Osteoblast (primary cell): ENCODE data around the gene DZIP1L. TPM values are rescaled to one million over a fixed set of nuclear protein-coding genes. Genes with fewer than 3 reads are reported as not detected.

Experiments
- DNase-seq: peaks from one replicate; pipeline ENCODE4 v3.0.0; 2011; ENCODE audit warnings: low spot score, mixed read lengths; ENCODE audit not compliant: insufficient read length; ENCODE audit errors: missing footprints
- H2AFZ ChIP-seq: 2 replicates; pipeline ENCODE4 v1.6.0; 2011; ENCODE audit warnings: mild to moderate bottlenecking, low read length
- H3K27ac ChIP-seq: 2 replicates; pipeline ENCODE4 v1.5.1; 2011; ENCODE audit warnings: mild to moderate bottlenecking, low read depth, low read length, moderate library complexity
- H3K27me3 ChIP-seq: 2 replicates; pipeline ENCODE4 v1.6.0; 2012; ENCODE audit warnings: mild to moderate bottlenecking, control low read depth, inconsistent platforms, low read length, moderate library complexity; ENCODE audit not compliant: insufficient read depth
- H3K36me3 ChIP-seq: 2 replicates; pipeline ENCODE4 v1.5.1; 2011; ENCODE audit warnings: mild to moderate bottlenecking, low read length, control low read depth, moderate library complexity; ENCODE audit not compliant: insufficient read depth
- H3K4me1 ChIP-seq: 2 replicates; pipeline ENCODE4 v1.5.1; 2011; ENCODE audit warnings: mild to moderate bottlenecking, low read length, control low read depth, moderate library complexity; ENCODE audit not compliant: insufficient read depth
- H3K4me2 ChIP-seq: 2 replicates; pipeline ENCODE4 v1.6.0; 2011; ENCODE audit warnings: mild to moderate bottlenecking, low read length; ENCODE audit not compliant: insufficient read depth
- H3K4me3 ChIP-seq: fragments of 200-600 bp; sonication (generic); 3 replicates; pipeline ENCODE4 v1.5.1; 2012; ENCODE audit warnings: mild to moderate bottlenecking, low read length, inconsistent platforms; ENCODE audit not compliant: insufficient read depth
- H3K79me2 ChIP-seq: 2 replicates; pipeline ENCODE4 v1.6.0; 2012; ENCODE audit warnings: mild to moderate bottlenecking, low read length, control low read depth, inconsistent platforms; ENCODE audit not compliant: insufficient read depth
- H3K9me3 ChIP-seq: 2 replicates; pipeline ENCODE4 v1.5.1; 2011; ENCODE audit warnings: low read depth, low read length, control low read depth
- H4K20me1 ChIP-seq: 2 replicates; pipeline ENCODE4 v1.6.0; 2012; ENCODE audit warnings: mild to moderate bottlenecking, low read length, control low read depth; ENCODE audit not compliant: insufficient read depth
- total RNA-seq: library from RNA; depleted of rRNA; stranded (reverse); fragments of >200 nt; gene quantifications from 2 replicates; pipeline ENCODE4 v1.2.3, GENCODE V29; 2012
- TF ChIP-seq, protein P1 (sequence below): IDR thresholded peaks from 2 replicates; pipeline ENCODE4 v1.5.1; 2011; ENCODE audit warnings: mild to moderate bottlenecking, low read depth, low read length, moderate library complexity; ENCODE audit errors: extremely low read depth

Gene DZIP1L
- total RNA-seq, 1 donor = 42.3 TPM

DNA sequence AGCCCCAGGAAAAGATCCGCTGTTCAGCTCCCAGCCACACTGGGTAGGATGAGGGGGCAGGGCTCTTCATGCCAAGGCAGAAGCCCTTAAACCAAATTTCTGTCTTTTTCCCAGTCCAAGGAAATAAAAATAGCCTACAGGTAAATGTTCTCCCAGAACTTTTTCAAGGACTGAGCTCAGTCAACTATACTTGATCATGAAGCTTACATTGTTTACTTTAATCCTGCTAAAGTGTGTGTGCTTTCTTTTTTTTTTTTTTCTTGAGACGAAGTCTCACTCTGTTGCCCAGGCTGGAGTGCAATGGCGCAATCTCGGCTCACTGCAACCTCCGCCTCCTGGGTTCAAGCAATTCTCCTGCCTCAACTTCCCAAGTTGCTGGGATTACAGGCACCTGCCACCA, 87.6 kb downstream of the DZIP1L start:
- TF ChIP-seq, protein P1, sequence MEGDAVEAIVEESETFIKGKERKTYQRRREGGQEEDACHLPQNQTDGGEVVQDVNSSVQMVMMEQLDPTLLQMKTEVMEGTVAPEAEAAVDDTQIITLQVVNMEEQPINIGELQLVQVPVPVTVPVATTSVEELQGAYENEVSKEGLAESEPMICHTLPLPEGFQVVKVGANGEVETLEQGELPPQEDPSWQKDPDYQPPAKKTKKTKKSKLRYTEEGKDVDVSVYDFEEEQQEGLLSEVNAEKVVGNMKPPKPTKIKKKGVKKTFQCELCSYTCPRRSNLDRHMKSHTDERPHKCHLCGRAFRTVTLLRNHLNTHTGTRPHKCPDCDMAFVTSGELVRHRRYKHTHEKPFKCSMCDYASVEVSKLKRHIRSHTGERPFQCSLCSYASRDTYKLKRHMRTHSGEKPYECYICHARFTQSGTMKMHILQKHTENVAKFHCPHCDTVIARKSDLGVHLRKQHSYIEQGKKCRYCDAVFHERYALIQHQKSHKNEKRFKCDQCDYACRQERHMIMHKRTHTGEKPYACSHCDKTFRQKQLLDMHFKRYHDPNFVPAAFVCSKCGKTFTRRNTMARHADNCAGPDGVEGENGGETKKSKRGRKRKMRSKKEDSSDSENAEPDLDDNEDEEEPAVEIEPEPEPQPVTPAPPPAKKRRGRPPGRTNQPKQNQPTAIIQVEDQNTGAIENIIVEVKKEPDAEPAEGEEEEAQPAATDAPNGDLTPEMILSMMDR = no peak
- no peak for DNase-seq
- H4K20me1 ChIP-seq = no peaks in the 10 kb centered on the region
- no peak overlapping the region for H2AFZ ChIP-seq
- peaks cover 7% of the 10 kb centered on the region for H3K36me3 ChIP-seq
- no peak overlapping the region for H3K4me3 ChIP-seq
- no peak overlapping the region for H3K27ac ChIP-seq
- H3K9me3 ChIP-seq = no peaks in the 10 kb centered on the region
- no peaks in the 10 kb centered on the region for H3K4me1 ChIP-seq
- no peaks in the 10 kb centered on the region for H3K27me3 ChIP-seq
- no peak overlapping the region for H3K4me2 ChIP-seq
- no peaks in the 10 kb centered on the region for H3K79me2 ChIP-seq

DNA sequence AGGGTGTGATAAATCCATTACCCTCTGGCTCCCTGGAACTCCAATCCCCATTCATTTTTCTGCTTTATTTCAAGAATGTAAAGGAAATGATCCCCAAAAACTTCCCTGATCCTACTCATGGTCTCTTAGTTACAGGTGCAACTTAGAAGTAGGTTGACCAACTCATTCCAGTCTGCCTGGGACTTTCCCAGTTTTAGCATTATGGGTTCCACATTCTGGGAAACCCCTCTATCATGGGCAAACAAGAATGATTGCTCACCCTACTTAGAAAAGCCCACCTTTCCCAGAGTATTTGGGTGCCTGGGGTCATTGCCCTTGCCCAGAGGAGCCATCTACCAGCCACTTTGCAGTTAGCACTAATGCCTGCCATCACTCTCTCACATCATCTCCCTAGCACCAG, 89.9 kb downstream of the DZIP1L start:
- no peak overlapping the region for H3K4me2 ChIP-seq
- no peaks in the 10 kb centered on the region for H3K79me2 ChIP-seq
- H4K20me1 ChIP-seq = no peaks in the 10 kb centered on the region
- no peak for DNase-seq
- H3K9me3 ChIP-seq = no peaks in the 10 kb centered on the region
- no peaks in the 10 kb centered on the region for H3K4me1 ChIP-seq
- no peak overlapping the region for H3K27ac ChIP-seq
- H3K36me3 ChIP-seq = peaks cover 7% of the 10 kb centered on the region
- H3K27me3 ChIP-seq = no peaks in the 10 kb centered on the region
- no peak overlapping the region for H2AFZ ChIP-seq
- TF ChIP-seq, protein P1 = no peak
- no peak overlapping the region for H3K4me3 ChIP-seq

DNA sequence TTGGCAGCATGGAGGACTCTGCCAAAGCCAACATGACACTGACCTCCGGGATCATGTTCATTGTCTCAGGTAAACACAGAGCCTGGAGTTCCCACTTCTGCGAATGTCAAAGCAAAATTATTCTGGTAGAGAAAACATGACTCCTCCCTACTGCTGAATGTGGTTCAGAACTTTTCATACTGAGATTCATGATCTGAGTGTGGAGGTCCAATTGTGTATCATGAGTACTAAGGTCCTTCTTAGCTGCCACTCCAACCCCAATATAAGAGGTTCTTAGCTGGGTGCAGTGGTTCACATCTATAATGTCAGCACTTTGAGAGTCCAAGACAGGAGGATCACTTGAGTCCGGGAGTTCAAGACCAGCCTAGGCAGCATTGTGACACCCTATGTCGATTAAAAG, 91.7 kb downstream of the DZIP1L start:
- H3K4me3 ChIP-seq = no peak overlapping the region
- H3K4me2 ChIP-seq = no peak overlapping the region
- H2AFZ ChIP-seq = no peak overlapping the region
- H4K20me1 ChIP-seq = no peaks in the 10 kb centered on the region
- no peaks in the 10 kb centered on the region for H3K79me2 ChIP-seq
- DNase-seq = no peak
- H3K9me3 ChIP-seq = no peaks in the 10 kb centered on the region
- H3K27me3 ChIP-seq = no peaks in the 10 kb centered on the region
- peaks cover 7% of the 10 kb centered on the region for H3K36me3 ChIP-seq
- no peak overlapping the region for H3K27ac ChIP-seq
- TF ChIP-seq, protein P1 = no peak
- no peaks in the 10 kb centered on the region for H3K4me1 ChIP-seq

DNA sequence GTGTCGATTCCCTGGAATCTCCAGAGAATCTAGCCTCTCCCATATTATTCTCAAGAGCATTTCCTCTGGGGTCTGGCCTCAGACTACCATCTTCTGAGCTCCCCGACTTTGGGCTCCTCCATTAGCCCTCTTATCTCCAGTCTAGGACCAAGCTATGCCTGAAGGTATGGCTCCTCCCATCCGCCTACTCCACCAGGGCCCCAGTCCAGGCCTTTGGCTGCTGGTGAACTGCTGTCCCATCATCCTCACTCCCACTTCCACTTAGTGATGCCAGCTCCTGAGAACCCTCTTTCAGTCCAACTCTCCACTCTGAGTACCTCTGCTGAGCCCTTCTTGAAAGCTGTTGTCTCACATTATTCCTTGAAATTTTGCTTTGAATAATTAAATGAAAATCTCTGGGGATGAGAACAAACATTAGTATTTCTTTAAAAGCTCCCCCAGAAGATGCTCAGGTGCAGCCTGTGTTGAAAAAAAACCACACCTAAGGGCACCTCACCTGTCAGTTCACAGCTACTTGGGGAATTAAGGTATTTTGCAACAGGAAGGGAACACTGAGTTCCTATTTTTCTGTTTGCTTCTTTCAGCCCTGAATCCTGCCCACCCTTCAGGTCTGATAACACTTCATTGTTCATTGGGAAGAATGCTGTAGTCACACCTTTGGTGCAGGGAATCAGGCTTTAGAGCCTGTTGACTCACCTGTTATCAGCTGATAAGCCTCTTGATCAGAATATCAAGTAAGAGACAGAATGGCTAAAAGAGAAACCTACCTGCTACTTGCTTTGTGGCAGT, 95.9 kb downstream of the DZIP1L start:
- no peaks in the 10 kb centered on the region for H3K9me3 ChIP-seq
- no peak overlapping the region for H3K4me2 ChIP-seq
- no peak for DNase-seq
- H3K36me3 ChIP-seq = peaks cover 4% of the 10 kb centered on the region
- no peak overlapping the region for H3K4me3 ChIP-seq
- H4K20me1 ChIP-seq = no peaks in the 10 kb centered on the region
- no peaks in the 10 kb centered on the region for H3K4me1 ChIP-seq
- H3K79me2 ChIP-seq = no peaks in the 10 kb centered on the region
- TF ChIP-seq, protein P1 = no peak
- H3K27me3 ChIP-seq = no peaks in the 10 kb centered on the region
- H2AFZ ChIP-seq = no peak overlapping the region
- no peak overlapping the region for H3K27ac ChIP-seq
